HG03095 (cell line): ENCODE data around the gene VWA7.

Experiments used
- ATAC-seq: cut with Tn5 transposase; IDR thresholded peaks from one replicate; pipeline ENCODE4 v1.9.1; 2021; ENCODE audit warnings: moderate library complexity; ENCODE audit not compliant: unreplicated experiment

Gene VWA7

GRCh38 chr6:31779908-31780307, 2.8 kb upstream of the VWA7 start:
- ATAC-seq = no peak

- ATAC-seq = no peak
Observed at GRCh38 chr6:31778999-31779885, 2.1 kb upstream of the VWA7 start.

GRCh38 chr6:31778193-31778592, 1.1 kb upstream of the VWA7 start:
- ATAC-seq = no peak

GRCh38 chr6:31777667-31778050, 531 bp upstream of the VWA7 start:
- no peak for ATAC-seq

DNA sequence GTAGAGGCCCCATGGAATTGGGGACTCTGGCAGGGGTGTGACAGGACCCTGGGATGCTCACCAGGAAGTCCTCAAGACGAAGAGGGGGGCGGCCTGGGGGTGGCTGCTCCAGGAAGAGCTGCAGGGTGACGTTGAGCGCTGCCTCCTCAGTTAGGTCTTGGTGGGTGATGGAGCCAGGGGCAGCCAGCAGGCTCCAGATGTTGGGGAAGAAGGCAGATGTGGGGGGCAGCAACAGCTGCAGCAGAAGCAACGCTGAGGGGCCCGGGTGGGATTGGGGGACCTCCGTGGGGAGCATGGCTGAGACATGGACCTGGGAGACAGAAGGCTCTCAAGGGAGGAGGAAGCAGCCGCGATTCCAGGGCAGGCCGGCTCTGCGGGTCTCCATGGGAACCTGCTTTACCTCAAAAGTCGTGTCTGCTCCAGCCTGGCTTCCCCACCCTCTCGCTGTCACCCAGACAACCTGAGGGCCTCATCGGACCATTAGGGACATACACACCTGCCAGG, 591 bp downstream of the VWA7 start:
- ATAC-seq = no peak

DNA sequence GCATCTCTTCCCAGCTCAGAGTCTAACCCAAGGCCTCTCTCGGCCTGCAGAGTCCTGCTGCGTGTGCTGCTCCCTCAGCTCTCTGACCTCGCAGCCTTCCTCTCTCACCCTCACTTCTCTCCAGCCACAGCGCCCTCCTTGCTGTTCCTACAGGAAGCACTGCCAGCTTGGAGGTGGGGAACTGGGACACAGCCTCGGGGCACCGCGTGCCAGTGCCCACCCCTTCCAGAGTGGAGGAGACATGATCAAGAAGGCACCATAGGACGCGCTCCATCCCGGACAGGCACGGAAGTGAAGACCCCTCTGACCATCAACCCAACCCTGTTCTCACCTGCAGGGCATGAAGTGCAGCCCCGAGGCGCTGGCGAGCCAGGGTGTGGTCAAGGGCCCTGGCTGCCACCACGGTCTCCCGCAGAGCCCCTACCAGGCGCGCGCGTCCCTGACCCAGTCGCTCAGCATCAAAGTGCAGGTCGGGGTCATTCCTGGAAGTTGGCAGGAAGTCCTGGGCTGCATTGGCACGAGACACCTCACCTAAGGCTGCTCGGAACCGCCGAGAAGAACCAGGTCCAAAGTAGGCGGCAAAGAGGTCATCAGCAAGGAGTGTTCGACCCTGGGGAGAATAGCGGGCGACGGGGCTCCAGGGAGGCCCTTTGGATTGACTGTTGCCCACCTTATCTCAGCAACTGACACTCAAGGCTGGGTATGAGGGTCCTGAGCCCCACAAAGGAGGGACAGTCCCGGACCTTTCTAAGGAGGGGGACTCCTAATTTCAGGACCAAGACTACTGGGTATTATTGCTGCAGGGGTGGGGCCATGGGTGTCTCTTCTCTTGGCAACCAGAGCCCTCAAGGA, 1.3 kb downstream of the VWA7 start:
- ATAC-seq = no peak

DNA sequence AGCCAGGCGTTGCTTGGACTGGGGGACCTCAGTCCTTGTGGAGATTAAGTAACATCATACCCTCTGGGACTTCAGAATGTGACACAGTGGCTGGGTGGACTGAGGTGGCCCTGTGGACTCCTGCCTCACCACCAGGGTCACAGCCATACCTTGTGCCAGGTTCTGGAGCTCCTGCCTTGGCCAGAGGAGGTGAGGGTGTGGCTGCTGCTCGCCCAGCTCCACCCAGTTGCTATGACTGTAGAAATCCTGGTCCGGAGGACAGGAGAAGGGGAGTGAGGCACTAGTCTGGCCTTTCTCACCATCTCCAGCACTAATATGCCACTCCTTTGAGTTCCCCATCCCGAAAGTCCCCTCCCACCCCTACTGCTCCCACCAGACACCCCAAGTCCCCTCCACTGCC, 1.9 kb downstream of the VWA7 start:
- ATAC-seq = no peak

GRCh38 chr6:31771992-31772358, 5.2 kb downstream of the VWA7 start:
- no peak for ATAC-seq

DNA sequence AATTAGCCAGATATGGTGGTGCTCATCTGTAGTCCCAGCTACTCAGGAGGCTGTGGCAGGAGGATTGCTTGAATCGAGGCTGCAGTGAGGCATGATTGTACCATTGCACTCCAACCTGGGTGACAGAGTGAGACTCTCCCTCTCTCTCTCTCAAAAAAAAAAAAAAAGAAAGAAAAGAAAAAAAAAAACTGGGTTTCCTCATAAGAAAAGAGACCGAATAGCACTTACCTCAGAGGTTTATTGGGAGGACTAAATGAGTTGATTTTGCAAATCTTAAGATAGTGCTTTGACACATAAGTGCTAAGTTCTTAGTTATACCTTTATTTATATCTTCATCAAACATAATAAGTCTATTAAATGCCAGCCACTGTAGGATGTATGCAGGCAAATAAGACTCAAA, 6.3 kb downstream of the VWA7 start:
- ATAC-seq = no peak

DNA sequence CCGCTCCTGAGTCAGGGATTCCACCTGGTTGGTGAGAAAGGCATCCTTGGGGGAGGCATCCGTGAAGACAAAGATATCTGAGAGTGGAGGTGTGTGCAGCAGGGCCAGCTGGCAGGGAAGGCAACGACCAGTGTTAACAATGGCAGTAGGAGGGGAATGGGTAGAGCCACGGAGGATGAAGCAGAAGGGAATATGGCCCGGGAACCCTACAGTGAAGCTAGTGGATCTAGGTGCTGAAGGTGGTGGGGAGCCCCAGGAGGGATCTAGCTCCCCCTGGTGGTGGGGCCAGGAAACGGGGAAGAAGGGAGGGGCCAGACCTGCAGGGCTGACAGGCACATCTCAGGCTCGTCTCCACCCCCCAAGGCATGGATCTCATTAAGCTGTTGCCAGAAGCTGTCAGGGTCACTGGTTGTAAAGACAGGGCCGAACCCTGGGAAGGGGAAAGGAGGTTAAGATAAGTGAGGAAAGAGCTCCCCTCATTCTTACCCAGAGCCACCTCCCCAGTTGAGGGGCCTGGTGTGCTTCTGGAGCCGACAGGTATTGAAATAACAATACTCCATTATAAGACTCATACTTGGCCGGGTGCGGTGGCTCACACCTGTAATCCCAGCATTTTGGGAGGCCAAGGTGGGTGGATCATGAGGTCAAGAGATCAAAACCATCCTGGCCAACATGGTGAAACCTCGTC, 7.3 kb downstream of the VWA7 start:
- no peak for ATAC-seq

- ATAC-seq = no peak
Observed at GRCh38 chr6:31768363-31769257, 8.5 kb downstream of the VWA7 start.

DNA sequence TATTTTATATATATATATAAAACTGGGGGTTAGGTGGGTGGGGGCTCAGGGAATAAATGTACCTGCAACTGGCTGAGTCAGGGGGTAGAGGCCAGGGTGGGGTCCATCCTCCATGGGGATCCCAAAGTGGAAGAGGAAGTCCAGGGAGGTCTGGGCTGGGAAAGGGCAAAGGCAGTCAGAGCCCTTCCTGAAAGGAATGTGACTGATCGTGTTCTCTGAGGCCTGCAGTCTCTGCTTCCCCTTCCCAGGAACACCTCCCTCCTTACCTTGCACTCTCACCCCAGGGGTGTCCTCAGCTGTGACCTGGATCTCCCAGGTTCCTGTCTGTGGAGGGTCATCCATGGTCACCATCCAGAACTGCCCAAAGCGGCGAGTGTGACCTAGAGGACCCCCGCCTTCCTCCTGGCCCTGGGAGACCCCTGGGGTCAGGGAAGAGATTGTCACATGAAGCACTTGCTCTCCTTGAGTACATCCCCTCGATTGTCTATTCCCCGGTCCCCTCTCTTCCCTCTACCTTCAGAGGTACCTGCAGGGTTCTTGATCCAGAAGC, 10.0 kb downstream of the VWA7 start:
- no peak for ATAC-seq

GRCh38 chr6:31765910-31766794, 11.0 kb downstream of the VWA7 start:
- ATAC-seq = no peak

DNA sequence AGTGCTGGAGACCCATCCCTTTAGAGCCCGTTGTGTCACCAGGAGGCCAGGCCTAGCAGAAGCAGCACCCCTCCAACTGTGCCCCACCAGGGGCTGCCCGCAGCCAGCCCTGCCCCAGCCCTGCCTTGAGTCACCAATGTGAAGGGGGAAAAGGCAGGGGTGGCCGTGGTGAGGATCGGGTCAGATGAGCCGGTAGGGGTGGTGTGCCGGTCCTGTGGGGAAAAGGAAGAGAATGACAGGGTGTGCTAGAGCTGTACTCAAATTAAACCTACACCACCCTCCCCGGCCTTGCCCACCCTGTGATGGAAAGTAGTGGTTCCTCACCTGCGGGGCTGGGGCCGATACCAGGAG, 11.6 kb downstream of the VWA7 start:
- ATAC-seq = no peak

DNA sequence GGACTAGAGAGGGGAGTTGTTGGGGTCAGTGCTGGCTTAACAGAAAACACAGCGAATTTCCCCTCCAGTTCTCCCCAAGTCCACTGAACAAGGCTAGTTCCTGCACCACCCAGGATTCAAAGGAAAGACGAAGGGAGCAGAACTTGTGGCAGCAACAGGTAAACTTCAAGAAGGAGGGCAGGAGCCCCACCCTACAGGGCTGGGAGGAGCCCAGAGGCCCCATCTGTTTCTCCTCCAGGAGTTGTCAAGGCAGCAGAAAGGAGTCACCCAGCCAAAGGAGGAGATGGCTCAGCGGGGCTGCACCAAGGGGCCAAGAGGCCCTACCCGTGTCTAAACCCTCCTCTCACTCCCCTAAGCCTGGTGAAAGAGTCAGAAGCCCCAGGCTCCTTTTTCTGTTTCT, 12.9 kb downstream of the VWA7 start:
- ATAC-seq = no peak

DNA sequence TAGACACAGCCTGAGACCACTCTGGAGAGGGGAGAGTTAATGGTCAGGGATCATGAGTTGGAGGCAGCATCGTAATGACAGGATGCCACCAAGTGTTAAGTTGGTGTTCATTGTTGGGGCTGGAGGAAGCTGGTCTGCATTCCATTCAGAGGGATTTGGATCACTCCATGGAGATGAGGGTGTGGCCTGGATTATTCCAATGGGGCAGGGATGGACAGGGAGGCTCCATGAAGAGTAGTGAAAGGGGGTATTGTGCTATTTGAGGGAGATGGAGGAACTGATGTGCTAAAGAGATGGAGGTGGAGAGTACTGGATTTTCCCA, 13.5 kb downstream of the VWA7 start:
- no peak for ATAC-seq

- ATAC-seq = no peak
Observed at GRCh38 chr6:31762878-31763618, 14.1 kb downstream of the VWA7 start.

DNA sequence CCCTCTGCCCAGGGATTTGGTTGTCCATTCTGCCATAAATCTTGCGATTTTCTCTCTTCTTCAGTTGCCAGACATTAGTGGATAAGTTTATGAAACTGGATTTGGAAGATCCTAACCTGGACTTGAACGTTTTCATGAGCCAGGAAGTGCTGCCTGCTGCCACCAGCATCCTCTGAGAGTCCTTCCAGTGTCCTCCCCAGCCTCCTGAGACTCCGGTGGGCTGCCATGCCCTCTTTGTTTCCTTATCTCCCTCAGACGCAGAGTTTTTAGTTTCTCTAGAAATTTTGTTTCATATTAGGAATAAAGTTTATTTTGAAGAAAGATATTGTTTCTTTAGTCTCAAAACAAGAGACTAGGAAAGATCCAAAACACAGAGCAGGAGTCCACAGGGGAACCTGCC, 14.8 kb downstream of the VWA7 start, which contains the start of gene SAPCD1:
Gene SAPCD1 (plus strand): TSS at position 301 of the 400 bp plus-strand sequence. CDS start 399 bp downstream, outside the sequence.
- no peak for ATAC-seq

GRCh38 chr6:31761343-31761742, 15.8 kb downstream of the VWA7 start:
- no peak for ATAC-seq
